Heart left ventricle (tissue), 16 donors: Measurements from ENCODE around the gene SLC24A4. TPM values are rescaled to one million over a fixed set of nuclear protein-coding genes. Genes with fewer than 3 reads are reported as not detected.

ENCODE experiments used
- ATAC-seq, 4 donors: fragments of 200-7000 bp; cut with Tn5 transposase; one replicate each; pipeline ENCODE4 v1.9.1; 2020 to 2022; ENCODE audit warnings: moderate library complexity in 4 of 4, mild to moderate bottlenecking in 3 of 4, moderate number of reproducible peaks in 1 of 4
- DNase-seq, 5 donors: peaks; one replicate each; pipeline ENCODE4 v3.0.0-alpha.2; 2020
- H3K27ac ChIP-seq, 12 donors: fragments of 200-600 bp; sonication (generic) in 4 of 12; one replicate each; pipeline versions ENCODE4 v1.5.0 to v1.8.0; 2016 to 2022; ENCODE audit warnings: mild to moderate bottlenecking in 2 of 12
- H3K27me3 ChIP-seq, 9 donors: fragments of 200-600 bp; sonication (generic) in 2 of 9; one replicate each; pipeline versions ENCODE4 v1.5.1 to v1.8.0; 2016 to 2022; ENCODE audit warnings: mild to moderate bottlenecking in 3 of 9
- H3K36me3 ChIP-seq, 9 donors: fragments of 200-600 bp; sonication (generic) in 2 of 9; one replicate each; pipeline versions ENCODE4 v1.5.0 to v1.8.0; 2018 to 2022; ENCODE audit warnings: mild to moderate bottlenecking in 2 of 9
- H3K4me1 ChIP-seq, 12 donors: fragments of 200-600 bp; sonication (generic) in 4 of 12; one replicate each; pipeline versions ENCODE4 v1.5.0 to v1.8.0; 2016 to 2022; ENCODE audit warnings: mild to moderate bottlenecking in 3 of 12
- H3K4me3 ChIP-seq, 12 donors: fragments of 200-600 bp; sonication (generic) in 4 of 12; one replicate each; pipeline versions ENCODE4 v1.5.0 to v1.8.0; 2017 to 2022; ENCODE audit warnings: mild to moderate bottlenecking in 9 of 12, moderate library complexity in 4 of 12
- H3K9me3 ChIP-seq, 12 donors: fragments of 200-600 bp; sonication (generic) in 4 of 12; one replicate each; pipeline versions ENCODE4 v1.5.0 to v1.8.0; 2016 to 2022; ENCODE audit warnings: mild to moderate bottlenecking in 1 of 12
- CTCF ChIP-seq, 12 donors: fragments of 200-600 bp; sonication (generic) in 4 of 12; IDR thresholded peaks; one replicate each; pipeline versions ENCODE4 v1.5.0 to v1.8.0; 2018 to 2022; ENCODE audit warnings: antibody characterized with exemption in 12 of 12, mild to moderate bottlenecking in 5 of 12
- POLR2A ChIP-seq, 2 donors: fragments of 450-650 bp; IDR thresholded peaks; one replicate each; pipeline ENCODE4 v1.6.1; 2017; ENCODE audit warnings: antibody characterized with exemption in 2 of 2, mild to moderate bottlenecking in 2 of 2, moderate library complexity in 2 of 2
- WGBS, 4 donors: extraction: QIAGEN DNeasy Blood & Tissue Kit in 2 of 4; methylation state at CpG; one replicate each; pipeline versions ENCODE4 v1.1.5 to v1.1.7; 2013 to 2018; 5-methylcytosine and 5-hydroxymethylcytosine counted together
- intact Hi-C, 10 donors: fragments of 100-400 bp; cut with DNase I; formaldehyde crosslinking; loops; one replicate each; pipeline versions ENCODE4 v1.11.1 to v1.14.2; 2022
- polyA plus RNA-seq, 2 donors: library from polyadenylated mRNA; stranded (reverse); fragments of 200-250 nt; gene quantifications; one replicate each; pipeline ENCODE4 v1.2.3, GENCODE V29; 2013
- total RNA-seq, 9 donors: library from RNA; depleted of rRNA in 2 of 9; stranded (reverse); fragments of >200 nt in 2 of 9; fragmentation: NEBNext Ultra II Directional in 3 of 9; extraction: Animal tissue kit (Norgen Biotek cat#: 25700) in 3 of 9; gene quantifications; one replicate each; pipeline versions ENCODE4 v1.1.0 to v1.2.4, GENCODE V29; 2016 to 2023
- donor health status: ischemic (EF 13 %, LVEDD 7.1; RV severe dilation, severe dysfunction).
- donor health status: healthy with polysubstance abuse.
- donor health status: DM: no; HTN: yes; CAD: no.
- donor health status: DM: no; HTN: no; CAD: no.
- donor health status: ischemic (EF 25% LVEDD 6.9; RV normal size, moderate dysfunction).
- donor health status: ischemic (EF 25% LVEDD 5.7; RV mildly dilated, moderate dysfunction).
- donor health status: healthy.
- donor health status: DM: yes; HTN: yes; CAD: no.
- donor health status: ischemic (EF 35%, LVEDD 5.7; RV mildly dilated, moderate dysfunction).
- donor health status: nonischemic (EF 11% LVEDD 7.7; RV severe dilation, severe dysfunction).
- donor health status: DM: yes; HTN: yes; CAD: no.
- donor health status: PGD.
- donor health status: ischemic (EF 29% LVEDD 5.4; RV normal size, mild dysfunction).
- donor health status: nonischemic (EF 23%, LVEDD 6.1; RV moderate dilation, normal function).

The SLC24A4 gene
- total and polyA plus RNA-seq, 11 donors, result 0.05 to 1.6 (median 0.23) TPM

GRCh38 chr14:92386637-92387036 lies 63.7 kb downstream of the SLC24A4 start:
- no peak overlapping the region for H3K4me3 ChIP-seq
- peaks cover 0 to 6% (median 0%) of the 10 kb centered on the region in 12 donors for H3K9me3 ChIP-seq
- no peaks in the 10 kb centered on the region for H3K36me3 ChIP-seq
- 67 to 77% (median 69%) methylated on average over 5 to 9 of the region's 9 CpGs for WGBS, 4 donors
- ATAC-seq (peak in 3 of 4 donors; percentile 14 to 57 (median 24)), DNase-seq (no peak)
- H3K27ac ChIP-seq, result peak overlapping the region in 1 of 12 donors; percentile 27
- TF ChIP-seq CTCF (IDR thresholded peaks at IDR 0.05) (no peak), POLR2A (IDR thresholded peaks at IDR 0.05) (no peak)
- intact Hi-C loops, result no loop called here
- H3K27me3 ChIP-seq, result peaks cover 0 to 7% (median 0%) of the 10 kb centered on the region in 9 donors
- peaks cover 0 to 6% (median 0%) of the 10 kb centered on the region in 12 donors for H3K4me1 ChIP-seq

GRCh38 chr14:92387578-92387977 lies 64.6 kb downstream of the SLC24A4 start:
- DNase-seq, result no peak
- peaks cover 0 to 7% (median 0%) of the 10 kb centered on the region in 9 donors for H3K27me3 ChIP-seq
- H3K4me1 ChIP-seq, result peaks cover 0 to 6% (median 0%) of the 10 kb centered on the region in 12 donors
- H3K4me3 ChIP-seq, result no peak overlapping the region
- intact Hi-C loops, result no loop called here
- TF ChIP-seq POLR2A (IDR thresholded peaks at IDR 0.05) (no peak), CTCF (IDR thresholded peaks at IDR 0.05) (no peak)
- peaks cover 0 to 6% (median 0%) of the 10 kb centered on the region in 12 donors for H3K9me3 ChIP-seq
- no peaks in the 10 kb centered on the region for H3K36me3 ChIP-seq
- no peak for ATAC-seq
- WGBS, 4 donors, result 92 to 100% (median 99%) methylated on average over 1 of the region's 1 CpG
- no peak overlapping the region for H3K27ac ChIP-seq

DNA sequence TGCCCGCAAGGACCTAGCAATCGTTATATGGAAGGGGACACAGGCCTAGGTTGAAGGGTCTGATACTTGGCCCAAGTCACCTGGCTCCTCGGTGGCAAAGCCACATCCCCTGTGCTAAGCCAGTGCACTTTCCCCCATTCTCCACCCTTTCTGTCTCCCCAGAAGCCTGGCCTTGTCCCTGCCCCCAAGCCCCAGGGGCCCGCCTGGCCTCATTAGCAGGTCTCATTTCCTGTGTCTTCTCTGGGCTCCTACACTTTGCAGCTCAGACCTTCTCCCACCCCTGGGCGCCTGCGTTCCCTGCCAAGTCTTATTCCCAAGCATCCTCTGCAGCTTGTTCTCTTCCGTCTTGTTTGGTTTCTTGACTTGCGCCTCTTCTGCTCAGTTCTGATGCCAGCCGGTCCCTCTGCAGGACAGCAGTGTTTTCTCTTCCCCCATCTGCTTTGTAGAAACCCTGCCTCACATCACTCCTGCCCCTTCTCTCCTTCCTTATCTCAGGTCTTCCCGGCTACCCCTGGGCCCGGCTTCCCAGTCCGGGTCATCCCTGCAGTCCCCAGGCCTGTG lies 66.7 kb downstream of the SLC24A4 start:
- no peak overlapping the region for H3K27ac ChIP-seq

GRCh38 chr14:92391726-92392125 lies 68.8 kb downstream of the SLC24A4 start:
- Histone ChIP-seq H3K4me3 (no peak overlapping the region), H3K36me3 (no peaks in the 10 kb centered on the region), H3K4me1 (peaks cover 0 to 5% (median 0%) of the 10 kb centered on the region in 12 donors), H3K9me3 (peaks cover 0 to 6% (median 0%) of the 10 kb centered on the region in 12 donors), H3K27ac (no peak overlapping the region), H3K27me3 (peaks cover 0 to 3% (median 0%) of the 10 kb centered on the region in 9 donors)
- WGBS, 4 donors, result 70 to 81% (median 72%) methylated on average over 8 to 10 of the region's 10 CpGs
- DNase-seq (no peak), ATAC-seq (no peak)
- TF ChIP-seq POLR2A (IDR thresholded peaks at IDR 0.05) (no peak), CTCF (IDR thresholded peaks at IDR 0.05) (no peak)
- intact Hi-C loops, result no loop called here

More for the DNA sequence above, 66.7 kb downstream of the SLC24A4 start:
- Histone ChIP-seq H3K36me3 (no peaks in the 10 kb centered on the region), H3K4me3 (no peak overlapping the region), H3K27me3 (peaks cover 0 to 7% (median 0%) of the 10 kb centered on the region in 9 donors), H3K9me3 (peaks cover 0 to 6% (median 0%) of the 10 kb centered on the region in 12 donors), H3K4me1 (peaks cover 0 to 6% (median 0%) of the 10 kb centered on the region in 12 donors)
- DNase-seq (no peak), ATAC-seq (no peak)
- intact Hi-C loops, result no loop called here
- TF ChIP-seq POLR2A (IDR thresholded peaks at IDR 0.05) (no peak), CTCF (IDR thresholded peaks at IDR 0.05) (no peak)
- WGBS, 4 donors, result 59 to 67% (median 60%) methylated on average over 12 of the region's 12 CpGs
